Loucy (cell line): ENCODE data around the gene PPP2R3B.

Experiments used
- EZH2phosphoT487 ChIP-seq: fragments of 200-600 bp; IDR thresholded peaks from 2 replicates; pipeline ENCODE4 v1.6.1; 2018; ENCODE audit warnings: antibody characterized with exemption, mild to moderate bottlenecking, moderate library complexity, borderline replicate concordance
- TF ChIP-seq, protein P1 (sequence below): fragments of 200-600 bp; sonication (generic); conservative IDR thresholded peaks from 2 replicates; pipeline ENCODE4 v1.5.1; 2014; ENCODE audit warnings: mild to moderate bottlenecking, antibody characterized with exemption, low read length

DNA sequence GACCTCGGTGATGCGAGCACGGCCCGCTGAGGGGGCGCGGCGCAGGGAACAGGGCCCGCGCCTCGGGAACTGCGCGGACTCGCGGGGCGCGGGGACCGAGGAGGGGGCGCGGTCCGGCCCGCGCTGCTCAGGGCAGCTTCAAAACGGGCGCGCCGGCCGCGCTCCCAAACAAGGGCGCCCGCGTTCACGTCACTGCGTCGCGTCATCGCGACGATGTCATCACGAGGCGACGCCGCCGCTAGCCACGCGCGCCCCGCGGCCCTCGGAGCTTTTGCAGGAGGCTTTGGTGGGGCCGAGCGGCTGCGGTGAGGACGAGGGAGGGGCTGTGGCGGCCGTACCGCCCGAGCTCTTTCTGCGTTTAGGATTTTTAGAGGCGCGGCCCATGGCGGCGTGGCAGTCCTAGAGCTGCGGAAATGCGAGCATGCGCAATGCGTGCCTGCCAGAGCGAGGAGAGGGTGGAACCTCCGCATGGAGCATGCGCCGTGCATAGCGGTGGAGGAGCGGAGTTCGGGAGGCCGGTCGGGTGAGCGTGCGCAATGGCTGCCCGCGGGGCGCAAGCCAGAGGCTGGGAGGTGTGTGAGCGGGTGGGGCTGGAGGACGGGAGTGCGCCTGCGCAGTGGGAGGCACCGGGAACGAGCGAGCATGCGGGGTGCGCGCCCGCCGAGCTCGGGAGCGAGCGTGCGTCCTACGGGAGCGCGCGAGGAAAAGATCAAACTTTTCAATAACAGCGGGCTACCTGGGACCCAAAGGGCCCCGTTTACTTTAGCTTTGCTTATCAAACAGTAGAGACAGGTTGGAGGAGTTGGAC is at the start of gene PPP2R3B:
- TF ChIP-seq, protein P1, sequence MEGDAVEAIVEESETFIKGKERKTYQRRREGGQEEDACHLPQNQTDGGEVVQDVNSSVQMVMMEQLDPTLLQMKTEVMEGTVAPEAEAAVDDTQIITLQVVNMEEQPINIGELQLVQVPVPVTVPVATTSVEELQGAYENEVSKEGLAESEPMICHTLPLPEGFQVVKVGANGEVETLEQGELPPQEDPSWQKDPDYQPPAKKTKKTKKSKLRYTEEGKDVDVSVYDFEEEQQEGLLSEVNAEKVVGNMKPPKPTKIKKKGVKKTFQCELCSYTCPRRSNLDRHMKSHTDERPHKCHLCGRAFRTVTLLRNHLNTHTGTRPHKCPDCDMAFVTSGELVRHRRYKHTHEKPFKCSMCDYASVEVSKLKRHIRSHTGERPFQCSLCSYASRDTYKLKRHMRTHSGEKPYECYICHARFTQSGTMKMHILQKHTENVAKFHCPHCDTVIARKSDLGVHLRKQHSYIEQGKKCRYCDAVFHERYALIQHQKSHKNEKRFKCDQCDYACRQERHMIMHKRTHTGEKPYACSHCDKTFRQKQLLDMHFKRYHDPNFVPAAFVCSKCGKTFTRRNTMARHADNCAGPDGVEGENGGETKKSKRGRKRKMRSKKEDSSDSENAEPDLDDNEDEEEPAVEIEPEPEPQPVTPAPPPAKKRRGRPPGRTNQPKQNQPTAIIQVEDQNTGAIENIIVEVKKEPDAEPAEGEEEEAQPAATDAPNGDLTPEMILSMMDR = no peak
- no peak for TF ChIP-seq EZH2phosphoT487
